Mucosa of stomach (tissue), 1 donor: ENCODE results near the gene NFKB2.

Experiments used
- H3K27me3 ChIP-seq: one replicate; pipeline ENCODE4 v1.7.0; 2013; ENCODE audit warnings: mild to moderate bottlenecking, low read length; ENCODE audit not compliant: control insufficient read depth, insufficient read depth
- H3K36me3 ChIP-seq: one replicate; pipeline ENCODE4 v1.7.0; 2013; ENCODE audit warnings: low read length; ENCODE audit not compliant: control insufficient read depth, insufficient read depth
- H3K4me1 ChIP-seq: one replicate; pipeline ENCODE4 v1.7.0; 2013; ENCODE audit warnings: mild to moderate bottlenecking, low read length; ENCODE audit not compliant: control insufficient read depth, insufficient read depth
- H3K4me3 ChIP-seq: one replicate; pipeline ENCODE4 v1.7.0; 2013; ENCODE audit warnings: low read length
- H3K9ac ChIP-seq: one replicate; pipeline ENCODE4 v1.7.0; 2013; ENCODE audit warnings: mild to moderate bottlenecking, low read length, moderate library complexity
- H3K9me3 ChIP-seq: one replicate; pipeline ENCODE4 v1.7.0; 2013; ENCODE audit warnings: mild to moderate bottlenecking, low read length, moderate library complexity; ENCODE audit not compliant: control insufficient read depth
- donor health status: Pancreatic carcinoma.

The NFKB2 gene

GRCh38 chr10:102405108-102405571, 9.6 kb downstream of the NFKB2 start:
- H3K36me3 ChIP-seq = peaks cover 2% of the 10 kb centered on the region
- no peak overlapping the region for H3K9ac ChIP-seq
- peaks cover 15% of the 10 kb centered on the region for H3K4me1 ChIP-seq
- H3K9me3 ChIP-seq = no peaks in the 10 kb centered on the region
- H3K27me3 ChIP-seq = peaks cover 29% of the 10 kb centered on the region
- no peak overlapping the region for H3K4me3 ChIP-seq

- Histone ChIP-seq H3K4me1 (peaks cover 18% of the 10 kb centered on the region), H3K27me3 (peaks cover 34% of the 10 kb centered on the region), H3K4me3 (no peak overlapping the region), H3K36me3 (no peaks in the 10 kb centered on the region), H3K9ac (no peak overlapping the region), H3K9me3 (no peaks in the 10 kb centered on the region)
These were observed 10.1 kb downstream of the NFKB2 start for GRCh38 chr10:102405632-102406031.

- Histone ChIP-seq H3K9ac (no peak overlapping the region), H3K27me3 (peaks cover 46% of the 10 kb centered on the region), H3K9me3 (no peaks in the 10 kb centered on the region), H3K4me3 (no peak overlapping the region), H3K4me1 (peaks cover 18% of the 10 kb centered on the region), H3K36me3 (no peaks in the 10 kb centered on the region)
These were observed 11.3 kb downstream of the NFKB2 start for GRCh38 chr10:102406815-102407214.

GRCh38 chr10:102407425-102408130, 12.1 kb downstream of the NFKB2 start:
- Histone ChIP-seq H3K9ac (no peak overlapping the region), H3K4me3 (no peak overlapping the region), H3K4me1 (peaks cover 18% of the 10 kb centered on the region), H3K27me3 (peaks cover 53% of the 10 kb centered on the region), H3K36me3 (no peaks in the 10 kb centered on the region), H3K9me3 (no peaks in the 10 kb centered on the region)

GRCh38 chr10:102408131-102408727, 12.7 kb downstream of the NFKB2 start:
- Histone ChIP-seq H3K9me3 (no peaks in the 10 kb centered on the region), H3K4me1 (peaks cover 18% of the 10 kb centered on the region), H3K36me3 (no peaks in the 10 kb centered on the region), H3K9ac (no peak overlapping the region), H3K4me3 (no peak overlapping the region), H3K27me3 (peaks cover 59% of the 10 kb centered on the region)

- H3K36me3 ChIP-seq = no peaks in the 10 kb centered on the region
These were observed 13.5 kb downstream of the NFKB2 start for GRCh38 chr10:102408728-102409603.

GRCh38 chr10:102409604-102410428, 14.3 kb downstream of the NFKB2 start:
- Histone ChIP-seq H3K4me3 (no peak overlapping the region), H3K9ac (peak overlapping the region; percentile 28), H3K9me3 (no peaks in the 10 kb centered on the region), H3K27me3 (peaks cover 59% of the 10 kb centered on the region), H3K4me1 (peaks cover 16% of the 10 kb centered on the region), H3K36me3 (no peaks in the 10 kb centered on the region)

More at GRCh38 chr10:102408728-102409603, 13.5 kb downstream of the NFKB2 start:
- Histone ChIP-seq H3K27me3 (peaks cover 59% of the 10 kb centered on the region), H3K4me3 (no peak overlapping the region), H3K9me3 (no peaks in the 10 kb centered on the region), H3K4me1 (peaks cover 16% of the 10 kb centered on the region), H3K9ac (peak overlapping the region; percentile 28)

- no peaks in the 10 kb centered on the region for H3K9me3 ChIP-seq
- H3K4me3 ChIP-seq = no peak overlapping the region
- no peaks in the 10 kb centered on the region for H3K36me3 ChIP-seq
- peaks cover 63% of the 10 kb centered on the region for H3K27me3 ChIP-seq
- H3K9ac ChIP-seq = peak overlapping the region; percentile 3
- H3K4me1 ChIP-seq = peaks cover 16% of the 10 kb centered on the region
These were observed 15.0 kb downstream of the NFKB2 start for GRCh38 chr10:102410429-102411073.

- H3K36me3 ChIP-seq = no peaks in the 10 kb centered on the region
- H3K9ac ChIP-seq = no peak overlapping the region
- no peaks in the 10 kb centered on the region for H3K9me3 ChIP-seq
- no peak overlapping the region for H3K4me3 ChIP-seq
- H3K27me3 ChIP-seq = peaks cover 65% of the 10 kb centered on the region
- H3K4me1 ChIP-seq = peaks cover 16% of the 10 kb centered on the region
These were observed 16.1 kb downstream of the NFKB2 start for GRCh38 chr10:102411341-102412255.

- Histone ChIP-seq H3K4me3 (no peak overlapping the region), H3K9me3 (no peaks in the 10 kb centered on the region), H3K9ac (no peak overlapping the region), H3K4me1 (peaks cover 16% of the 10 kb centered on the region), H3K36me3 (no peaks in the 10 kb centered on the region), H3K27me3 (peaks cover 69% of the 10 kb centered on the region)
These were observed 16.8 kb downstream of the NFKB2 start for GRCh38 chr10:102412293-102412692.
